ENCODE data around the gene TMEM59L. TPM values are rescaled to one million over a fixed set of nuclear protein-coding genes. Genes with fewer than 3 reads are reported as not detected.
A peak's percentile ranks its signal among the peaks of the same experiment; 100 is the strongest.

Gene TMEM59L
- total RNA-seq, 1 donor from 2014 or later, result 0.79 TPM

GRCh38 chr19:18646535-18647370, 34.1 kb downstream of the TMEM59L start:
- TF ChIP-seq, protein P1, sequence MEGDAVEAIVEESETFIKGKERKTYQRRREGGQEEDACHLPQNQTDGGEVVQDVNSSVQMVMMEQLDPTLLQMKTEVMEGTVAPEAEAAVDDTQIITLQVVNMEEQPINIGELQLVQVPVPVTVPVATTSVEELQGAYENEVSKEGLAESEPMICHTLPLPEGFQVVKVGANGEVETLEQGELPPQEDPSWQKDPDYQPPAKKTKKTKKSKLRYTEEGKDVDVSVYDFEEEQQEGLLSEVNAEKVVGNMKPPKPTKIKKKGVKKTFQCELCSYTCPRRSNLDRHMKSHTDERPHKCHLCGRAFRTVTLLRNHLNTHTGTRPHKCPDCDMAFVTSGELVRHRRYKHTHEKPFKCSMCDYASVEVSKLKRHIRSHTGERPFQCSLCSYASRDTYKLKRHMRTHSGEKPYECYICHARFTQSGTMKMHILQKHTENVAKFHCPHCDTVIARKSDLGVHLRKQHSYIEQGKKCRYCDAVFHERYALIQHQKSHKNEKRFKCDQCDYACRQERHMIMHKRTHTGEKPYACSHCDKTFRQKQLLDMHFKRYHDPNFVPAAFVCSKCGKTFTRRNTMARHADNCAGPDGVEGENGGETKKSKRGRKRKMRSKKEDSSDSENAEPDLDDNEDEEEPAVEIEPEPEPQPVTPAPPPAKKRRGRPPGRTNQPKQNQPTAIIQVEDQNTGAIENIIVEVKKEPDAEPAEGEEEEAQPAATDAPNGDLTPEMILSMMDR (IDR thresholded peaks at IDR 0.05; ENCODE audit: insufficient read depth, low read length, severe bottlenecking), result no peak
- H3K4me3 ChIP-seq (ENCODE audit: low read depth, low read length), result no peak overlapping the region
- no peaks in the 10 kb centered on the region for H3K36me3 ChIP-seq (ENCODE audit: control insufficient read depth, insufficient read depth, low read length)
- no peaks in the 10 kb centered on the region for H3K27me3 ChIP-seq (ENCODE audit: control insufficient read depth, insufficient read depth, low read length)
- FAIRE-seq (no peak), DNase-seq (ENCODE audit: low read depth) (no peak)

- no peak for FAIRE-seq
- H3K36me3 ChIP-seq (ENCODE audit: control insufficient read depth, insufficient read depth, low read length), result no peaks in the 10 kb centered on the region
- H3K4me3 ChIP-seq (ENCODE audit: low read depth, low read length), result no peak overlapping the region
- no peaks in the 10 kb centered on the region for H3K27me3 ChIP-seq (ENCODE audit: control insufficient read depth, insufficient read depth, low read length)
- TF ChIP-seq, protein P1 (IDR thresholded peaks at IDR 0.05; ENCODE audit: insufficient read depth, low read length, severe bottlenecking), result no peak
- DNase-seq (ENCODE audit: low read depth), result no peak
Measured at GRCh38 chr19:18647371-18647767, 34.7 kb downstream of the TMEM59L start.

DNA sequence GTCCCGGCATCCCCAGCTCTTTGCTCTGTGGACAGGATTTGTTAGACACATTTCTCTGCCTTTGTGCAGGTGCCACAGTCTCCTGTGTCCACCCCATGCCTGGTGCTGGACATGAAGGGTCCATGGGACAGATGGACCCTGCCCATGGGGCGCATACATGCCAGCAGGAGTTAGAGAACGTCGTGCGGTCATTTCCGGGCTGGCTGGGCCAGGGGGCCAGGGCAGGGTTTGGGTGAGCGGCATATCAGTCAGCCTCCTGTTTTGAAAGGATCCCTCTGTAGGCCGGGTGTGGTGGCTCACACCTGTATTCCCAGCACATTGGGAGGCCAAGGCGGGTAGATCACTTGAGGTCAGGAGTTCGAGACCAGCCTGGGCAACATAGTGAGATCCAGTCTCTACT, 35.1 kb downstream of the TMEM59L start:
- H3K4me3 ChIP-seq (ENCODE audit: low read depth, low read length), result no peak overlapping the region
- FAIRE-seq (no peak), DNase-seq (ENCODE audit: low read depth) (no peak)
- no peaks in the 10 kb centered on the region for H3K36me3 ChIP-seq (ENCODE audit: control insufficient read depth, insufficient read depth, low read length)
- no peaks in the 10 kb centered on the region for H3K27me3 ChIP-seq (ENCODE audit: control insufficient read depth, insufficient read depth, low read length)
- TF ChIP-seq, protein P1 (IDR thresholded peaks at IDR 0.05; ENCODE audit: insufficient read depth, low read length, severe bottlenecking), result no peak

DNA sequence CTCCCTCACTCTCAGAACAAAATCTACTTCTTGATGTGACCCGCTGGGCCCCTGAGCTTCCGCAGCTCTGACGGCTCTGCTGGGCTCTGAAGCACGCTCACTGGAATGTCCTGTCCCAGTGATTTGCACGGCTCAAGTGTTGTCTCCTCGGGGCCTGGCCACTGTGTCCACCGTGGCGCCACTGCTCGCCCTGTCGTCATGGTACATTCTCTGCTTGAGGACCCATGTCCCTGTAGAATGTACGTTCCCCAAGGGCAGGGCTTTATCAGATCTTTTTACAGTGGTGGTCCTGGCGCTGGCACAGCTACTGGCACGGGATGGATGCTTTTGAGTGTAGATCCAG, 36.3 kb downstream of the TMEM59L start:
- TF ChIP-seq, protein P1 (IDR thresholded peaks at IDR 0.05; ENCODE audit: insufficient read depth, low read length, severe bottlenecking), result no peak
- H3K4me3 ChIP-seq (ENCODE audit: low read depth, low read length), result no peak overlapping the region
- H3K36me3 ChIP-seq (ENCODE audit: control insufficient read depth, insufficient read depth, low read length), result no peaks in the 10 kb centered on the region
- no peak for DNase-seq (ENCODE audit: low read depth)
- no peak for FAIRE-seq
- no peaks in the 10 kb centered on the region for H3K27me3 ChIP-seq (ENCODE audit: control insufficient read depth, insufficient read depth, low read length)

GRCh38 chr19:18649371-18650020, 36.8 kb downstream of the TMEM59L start:
- FAIRE-seq (peak; percentile 28), DNase-seq (ENCODE audit: low read depth) (peak; percentile 77)
- Histone ChIP-seq H3K36me3 (ENCODE audit: control insufficient read depth, insufficient read depth, low read length) (no peaks in the 10 kb centered on the region), H3K27me3 (ENCODE audit: control insufficient read depth, insufficient read depth, low read length) (no peaks in the 10 kb centered on the region), H3K4me3 (ENCODE audit: low read depth, low read length) (no peak overlapping the region)
- TF ChIP-seq, protein P1 (IDR thresholded peaks at IDR 0.05; ENCODE audit: insufficient read depth, low read length, severe bottlenecking), result no peak
